ENCODE data around the gene MTMR12.

GRCh38 chr5:32230356-32231099 is 82.2 kb downstream of the MTMR12 start:
- no peak for TF ChIP-seq CTCF (IDR thresholded peaks at IDR 0.05; ENCODE audit: low read depth, low read length)
- no peak for TF ChIP-seq EZH2phosphoT487 (IDR thresholded peaks at IDR 0.05; ENCODE audit: low read depth)

Measured in OCI-LY3 (cell line).